Measurements from ENCODE around the gene MED23. TPM values are rescaled to one million over a fixed set of nuclear protein-coding genes. Genes with fewer than 3 reads are reported as not detected.

MED23 gene
- total RNA-seq, 1 donor from 2014 or later: 20.8 TPM

DNA sequence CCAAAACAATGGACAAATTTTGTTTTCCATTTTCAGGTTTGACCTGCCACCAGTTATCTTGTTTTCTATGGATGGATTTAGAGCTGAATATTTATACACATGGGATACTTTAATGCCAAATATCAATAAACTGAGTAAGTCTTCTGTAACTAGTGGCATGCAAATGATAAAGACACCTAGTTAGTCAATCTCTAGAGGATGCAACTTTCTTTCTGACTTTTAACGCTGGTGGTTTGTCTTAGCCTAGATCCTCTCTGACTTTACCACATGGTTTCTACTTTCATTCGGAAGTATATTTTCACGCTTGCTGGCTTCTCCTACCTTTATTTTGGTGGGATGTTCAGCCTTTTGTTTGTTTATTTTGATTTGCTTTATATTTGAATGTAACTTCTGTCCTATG is 30.2 kb upstream of the MED23 start:
- TF ChIP-seq, protein P1, sequence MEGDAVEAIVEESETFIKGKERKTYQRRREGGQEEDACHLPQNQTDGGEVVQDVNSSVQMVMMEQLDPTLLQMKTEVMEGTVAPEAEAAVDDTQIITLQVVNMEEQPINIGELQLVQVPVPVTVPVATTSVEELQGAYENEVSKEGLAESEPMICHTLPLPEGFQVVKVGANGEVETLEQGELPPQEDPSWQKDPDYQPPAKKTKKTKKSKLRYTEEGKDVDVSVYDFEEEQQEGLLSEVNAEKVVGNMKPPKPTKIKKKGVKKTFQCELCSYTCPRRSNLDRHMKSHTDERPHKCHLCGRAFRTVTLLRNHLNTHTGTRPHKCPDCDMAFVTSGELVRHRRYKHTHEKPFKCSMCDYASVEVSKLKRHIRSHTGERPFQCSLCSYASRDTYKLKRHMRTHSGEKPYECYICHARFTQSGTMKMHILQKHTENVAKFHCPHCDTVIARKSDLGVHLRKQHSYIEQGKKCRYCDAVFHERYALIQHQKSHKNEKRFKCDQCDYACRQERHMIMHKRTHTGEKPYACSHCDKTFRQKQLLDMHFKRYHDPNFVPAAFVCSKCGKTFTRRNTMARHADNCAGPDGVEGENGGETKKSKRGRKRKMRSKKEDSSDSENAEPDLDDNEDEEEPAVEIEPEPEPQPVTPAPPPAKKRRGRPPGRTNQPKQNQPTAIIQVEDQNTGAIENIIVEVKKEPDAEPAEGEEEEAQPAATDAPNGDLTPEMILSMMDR (IDR thresholded peaks at IDR 0.05; ENCODE audit: insufficient read depth, low read length, poor library complexity, severe bottlenecking): no peak
- H3K27me3 ChIP-seq (ENCODE audit: control insufficient read depth, insufficient read depth, low read length): no peaks in the 10 kb centered on the region

DNA sequence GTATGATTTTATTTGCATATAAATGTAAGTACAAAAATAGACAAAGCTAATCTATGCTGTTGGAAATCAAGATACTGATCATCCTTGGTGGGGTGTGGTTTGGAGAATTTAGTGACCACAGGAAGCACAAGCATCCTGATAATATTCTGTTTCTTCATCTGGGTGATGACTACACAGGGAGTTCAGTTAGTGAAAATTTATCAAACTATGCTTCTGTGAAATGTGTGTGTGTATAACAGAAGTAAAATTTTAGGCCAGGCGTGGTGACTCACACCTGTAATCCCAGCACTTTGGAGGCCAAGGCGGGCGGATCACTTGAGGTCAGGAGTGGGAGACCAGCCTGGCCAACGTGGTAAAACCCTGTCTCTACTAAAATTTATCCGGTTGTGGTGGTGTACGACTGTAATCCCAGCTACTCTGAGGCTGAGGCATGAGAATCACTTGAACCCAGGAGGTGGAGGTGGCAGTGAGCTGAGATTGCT is 29.6 kb upstream of the MED23 start:
- no peaks in the 10 kb centered on the region for H3K27me3 ChIP-seq (ENCODE audit: control insufficient read depth, insufficient read depth, low read length)
- H3K4me3 ChIP-seq (ENCODE audit: low read depth, low read length): no peak overlapping the region
- no peak for DNase-seq (ENCODE audit: low read depth)
- no peaks in the 10 kb centered on the region for H3K36me3 ChIP-seq (ENCODE audit: control insufficient read depth, insufficient read depth, low read length)
- TF ChIP-seq, protein P1 (IDR thresholded peaks at IDR 0.05; ENCODE audit: insufficient read depth, low read length, poor library complexity, severe bottlenecking): no peak

More for the DNA sequence above, 30.2 kb upstream of the MED23 start:
- Histone ChIP-seq H3K4me3 (ENCODE audit: low read depth, low read length) (no peak overlapping the region), H3K36me3 (ENCODE audit: control insufficient read depth, insufficient read depth, low read length) (no peaks in the 10 kb centered on the region)
- DNase-seq (ENCODE audit: low read depth): no peak

DNA sequence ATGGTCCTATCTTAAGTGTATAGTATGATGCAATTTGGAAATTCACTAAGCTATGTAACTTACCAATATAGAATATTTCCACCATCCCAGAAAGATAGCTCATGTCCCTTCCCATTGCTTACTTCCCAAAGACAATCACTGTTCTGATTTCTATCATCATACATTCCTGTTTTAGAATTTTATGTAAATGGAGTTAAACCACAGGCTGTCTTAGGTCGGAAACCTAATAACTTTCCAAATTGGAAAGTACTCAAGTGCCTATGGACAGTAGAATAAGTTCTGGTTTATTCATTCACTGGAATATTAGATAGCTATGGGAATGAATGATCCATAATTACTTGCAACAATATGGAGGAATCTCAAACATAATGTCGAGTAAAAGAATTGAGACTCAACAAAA is 29.2 kb upstream of the MED23 start:
- no peak overlapping the region for H3K4me3 ChIP-seq (ENCODE audit: low read depth, low read length)
- H3K27me3 ChIP-seq (ENCODE audit: control insufficient read depth, insufficient read depth, low read length): no peaks in the 10 kb centered on the region
- TF ChIP-seq, protein P1 (IDR thresholded peaks at IDR 0.05; ENCODE audit: insufficient read depth, low read length, poor library complexity, severe bottlenecking): no peak
- DNase-seq (ENCODE audit: low read depth): no peak
- H3K36me3 ChIP-seq (ENCODE audit: control insufficient read depth, insufficient read depth, low read length): no peaks in the 10 kb centered on the region

DNA sequence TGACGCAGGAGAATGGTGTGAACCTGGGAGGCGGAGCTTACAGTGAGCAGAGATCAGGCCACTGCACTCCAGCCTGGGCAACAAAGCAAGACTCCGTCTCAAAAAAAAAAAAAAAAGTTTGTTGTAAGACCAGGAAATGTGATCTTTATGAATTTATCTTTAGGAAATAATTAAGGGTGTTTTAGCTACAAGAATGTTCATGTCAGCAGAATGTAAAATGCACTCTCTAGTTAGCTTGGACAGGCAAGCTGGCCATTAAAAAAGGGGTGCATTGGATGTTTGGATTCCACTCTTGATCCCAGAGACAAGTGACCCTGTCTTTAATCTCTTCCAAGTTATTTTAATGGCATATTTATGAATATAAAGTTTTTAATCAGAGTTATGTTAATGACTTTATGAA is 28.6 kb upstream of the MED23 start:
- H3K4me3 ChIP-seq (ENCODE audit: low read depth, low read length): no peak overlapping the region
- no peak for DNase-seq (ENCODE audit: low read depth)
- no peaks in the 10 kb centered on the region for H3K27me3 ChIP-seq (ENCODE audit: control insufficient read depth, insufficient read depth, low read length)
- TF ChIP-seq, protein P1 (IDR thresholded peaks at IDR 0.05; ENCODE audit: insufficient read depth, low read length, poor library complexity, severe bottlenecking): no peak
- no peaks in the 10 kb centered on the region for H3K36me3 ChIP-seq (ENCODE audit: control insufficient read depth, insufficient read depth, low read length)

DNA sequence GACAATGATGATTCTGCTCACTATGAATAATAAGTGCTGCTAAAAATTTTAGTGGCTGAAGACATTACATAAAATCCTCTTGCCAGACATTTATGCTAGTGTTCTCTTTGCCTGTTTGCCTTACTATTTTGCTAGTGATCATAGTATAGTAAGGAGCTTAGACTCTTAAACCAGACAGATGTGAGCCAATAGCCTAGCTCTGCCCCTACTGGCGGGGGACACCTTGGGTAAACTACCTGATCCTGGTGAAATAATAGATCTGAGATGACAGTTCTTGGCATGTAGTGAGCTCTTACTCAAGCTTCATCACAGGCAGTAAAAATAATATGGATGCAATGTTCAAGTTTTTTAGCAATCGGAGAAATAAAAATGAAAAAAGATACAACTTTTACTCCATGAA is 27.9 kb upstream of the MED23 start:
- Histone ChIP-seq H3K36me3 (ENCODE audit: control insufficient read depth, insufficient read depth, low read length) (no peaks in the 10 kb centered on the region), H3K4me3 (ENCODE audit: low read depth, low read length) (no peak overlapping the region), H3K27me3 (ENCODE audit: control insufficient read depth, insufficient read depth, low read length) (no peaks in the 10 kb centered on the region)
- DNase-seq (ENCODE audit: low read depth): no peak
- TF ChIP-seq, protein P1 (IDR thresholded peaks at IDR 0.05; ENCODE audit: insufficient read depth, low read length, poor library complexity, severe bottlenecking): no peak

DNA sequence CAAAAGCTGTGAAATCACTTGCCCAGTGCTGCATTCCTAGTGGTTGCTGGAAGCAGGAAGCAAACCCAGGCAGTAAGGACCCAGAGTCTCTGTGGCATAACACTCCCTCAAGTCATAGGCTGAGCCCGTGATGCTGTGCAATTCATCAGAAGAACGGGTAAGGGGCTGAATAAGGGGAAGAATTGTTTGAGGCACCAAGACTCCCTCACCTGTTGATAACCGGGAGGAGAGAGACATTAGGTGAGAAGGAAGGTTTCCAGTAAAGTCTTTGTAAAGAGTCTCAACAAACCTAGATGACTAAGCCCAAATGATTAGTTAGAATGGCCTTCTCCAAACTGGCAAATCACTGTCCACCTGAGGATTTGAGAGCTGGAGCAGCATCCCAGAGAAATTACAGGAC is 27.3 kb upstream of the MED23 start:
- no peak overlapping the region for H3K4me3 ChIP-seq (ENCODE audit: low read depth, low read length)
- DNase-seq (ENCODE audit: low read depth): no peak
- H3K27me3 ChIP-seq (ENCODE audit: control insufficient read depth, insufficient read depth, low read length): no peaks in the 10 kb centered on the region
- no peaks in the 10 kb centered on the region for H3K36me3 ChIP-seq (ENCODE audit: control insufficient read depth, insufficient read depth, low read length)
- TF ChIP-seq, protein P1 (IDR thresholded peaks at IDR 0.05; ENCODE audit: insufficient read depth, low read length, poor library complexity, severe bottlenecking): no peak

Data from kidney epithelial cell (primary cell).